Measurements from ENCODE around the gene RHBDL1. TPM values are rescaled to one million over a fixed set of nuclear protein-coding genes. Genes with fewer than 3 reads are reported as not detected.

The RHBDL1 gene
- total RNA-seq, 1 donor from 2014 or later = 2.3 TPM

- Histone ChIP-seq H3K27me3 (ENCODE audit: low read depth) (peaks cover 26% of the 10 kb centered on the region), H3K9me3 (replicated peaks) (no peaks in the 10 kb centered on the region), H3K4me1 (peaks cover 37% of the 10 kb centered on the region), H3K4me3 (peak overlapping the region; percentile 75), H3K36me3 (peaks cover 5% of the 10 kb centered on the region), H3K27ac (replicated peaks) (no peak overlapping the region)
- intact Hi-C loops (cut with micrococcal nuclease) = no loop called here
- no peak for TF ChIP-seq CTCF (IDR thresholded peaks at IDR 0.05; ENCODE audit: borderline replicate concordance)
- no peak for DNase-seq
These were observed 50.6 kb downstream of the RHBDL1 start for GRCh38 chr16:726188-726437.

GRCh38 chr16:726438-727290 lies 51.2 kb downstream of the RHBDL1 start, which contains the start of the genes CCDC78 and HAGHL:
TSS of gene CCDC78 (minus strand) at chr16:726443. CDS start at chr16:726367, 76 bp downstream.
TSS of gene HAGHL (plus strand) at chr16:727106. CDS start at chr16:727510, 404 bp downstream.
- no peaks in the 10 kb centered on the region for H3K9me3 ChIP-seq (replicated peaks)
- peaks cover 5% of the 10 kb centered on the region for H3K36me3 ChIP-seq
- intact Hi-C loops (cut with micrococcal nuclease) = no loop called here
- peaks cover 26% of the 10 kb centered on the region for H3K27me3 ChIP-seq (ENCODE audit: low read depth)
- H3K4me1 ChIP-seq = peaks cover 32% of the 10 kb centered on the region
- peak within 1 kb of the TSS; percentile 75 for H3K4me3 ChIP-seq
- no peak within 1 kb of the TSS for H3K27ac ChIP-seq (replicated peaks)
- DNase-seq = peak; percentile 67
- no peak for TF ChIP-seq CTCF (IDR thresholded peaks at IDR 0.05; ENCODE audit: borderline replicate concordance)

GRCh38 chr16:727291-727977 lies 52.0 kb downstream of the RHBDL1 start:
- Histone ChIP-seq H3K4me1 (peaks cover 27% of the 10 kb centered on the region), H3K4me3 (peak overlapping the region; percentile 75), H3K27ac (replicated peaks) (no peak overlapping the region), H3K36me3 (peaks cover 13% of the 10 kb centered on the region), H3K27me3 (ENCODE audit: low read depth) (peaks cover 26% of the 10 kb centered on the region), H3K9me3 (replicated peaks) (no peaks in the 10 kb centered on the region)
- TF ChIP-seq CTCF (IDR thresholded peaks at IDR 0.05; ENCODE audit: borderline replicate concordance) = no peak
- intact Hi-C loops (cut with micrococcal nuclease) = no loop called here
- DNase-seq = no peak

Other genes with a start within 250 kb of the RHBDL1 start
- gene CAPN15, start 148.0 kb upstream of the RHBDL1 start, total RNA-seq = 17.4 TPM
- not detected for gene PRR35, start 115.3 kb upstream of the RHBDL1 start, total RNA-seq
- gene NHLRC4, start 108.7 kb upstream of the RHBDL1 start, total RNA-seq = 0.11 TPM
- gene PIGQ, start 105.7 kb upstream of the RHBDL1 start, total RNA-seq = 21.4 TPM
- gene RAB40C, start 85.6 kb upstream of the RHBDL1 start, total RNA-seq = 10.3 TPM
- gene WFIKKN1, start 44.7 kb upstream of the RHBDL1 start, total RNA-seq = 0.14 TPM
- 49.2 TPM for gene METTL26, start 39.4 kb upstream of the RHBDL1 start, total RNA-seq
- gene MCRIP2, start 33.8 kb upstream of the RHBDL1 start, total RNA-seq = 181 TPM
- 9.2 TPM for gene WDR90, start 26.3 kb upstream of the RHBDL1 start, total RNA-seq
- 90.3 TPM for gene RHOT2, start 7.5 kb upstream of the RHBDL1 start, total RNA-seq
- gene STUB1, start 4.7 kb downstream of the RHBDL1 start, total RNA-seq = 113 TPM
- gene JMJD8, start 8.7 kb downstream of the RHBDL1 start, total RNA-seq = 43.1 TPM
- 9.5 TPM for gene WDR24, start 14.7 kb downstream of the RHBDL1 start, total RNA-seq
- gene FBXL16, start 30.1 kb downstream of the RHBDL1 start, total RNA-seq = 0.08 TPM
- 62.5 TPM for gene METRN, start 39.4 kb downstream of the RHBDL1 start, total RNA-seq
- 30.7 TPM for gene ANTKMT, start 45.5 kb downstream of the RHBDL1 start, total RNA-seq
- gene CCDC78, start 50.8 kb downstream of the RHBDL1 start, total RNA-seq = 0.49 TPM
- 12.0 TPM for gene HAGHL, start 51.4 kb downstream of the RHBDL1 start, total RNA-seq
- 30.3 TPM for gene CIAO3, start 65.3 kb downstream of the RHBDL1 start, total RNA-seq
- 0.91 TPM for gene MSLN, start 85.1 kb downstream of the RHBDL1 start, total RNA-seq
- gene RPUSD1, start 112.7 kb downstream of the RHBDL1 start, total RNA-seq = 10.6 TPM
- gene CHTF18, start 112.9 kb downstream of the RHBDL1 start, total RNA-seq = 3.1 TPM
- not detected for gene GNG13, start 125.1 kb downstream of the RHBDL1 start, total RNA-seq